K562 (cell line): Measurements from ENCODE around the gene KLB. TPM values are rescaled to one million over a fixed set of nuclear protein-coding genes. Genes with fewer than 3 reads are reported as not detected.

Source experiments
- CBX3 ChIP-seq, 2 experiments: IDR thresholded peaks; 1 replicate in 1 of 2; 2 replicates in 1 of 2; pipeline ENCODE4 v1.6.1; 2012; ENCODE audit warnings: inconsistent platforms in 2 of 2, low read length in 2 of 2, borderline replicate concordance in 1 of 2, control low read depth in 1 of 2
- ETV6 ChIP-seq, 3 experiments: fragments of 150-350 bp in 1 of 3; sonication (generic) in 1 of 3; formaldehyde crosslinking in 1 of 3; IDR thresholded peaks; 2 replicates each; pipeline versions ENCODE4 v1.6.1 to v1.8.0; 2014 to 2022; ENCODE audit warnings: borderline replicate concordance in 2 of 3, low read depth in 2 of 3, antibody characterized with exemption in 1 of 3, low read length in 1 of 3, mild to moderate bottlenecking in 1 of 3, missing genetic modification reagents in 1 of 3
- HSF4 ChIP-seq: fragments of 250-450 bp; sonication (Bioruptor Pico); IDR thresholded peaks from 2 replicates; pipeline ENCODE4 v2.1.2; 2022; ENCODE audit warnings: mild to moderate bottlenecking, moderate library complexity, borderline replicate concordance
- KDM5B ChIP-seq: fragments of 200-600 bp; sonication (generic); IDR thresholded peaks from 2 replicates; pipeline ENCODE4 v1.6.1; 2012; ENCODE audit warnings: low read depth, mild to moderate bottlenecking, moderate library complexity, low read length, control low read depth, inconsistent platforms; ENCODE audit not compliant: insufficient replicate concordance
- RERE ChIP-seq: sonication (generic); formaldehyde crosslinking; IDR thresholded peaks from 2 replicates; pipeline ENCODE4 v1.8.0; 2023; ENCODE audit warnings: missing genetic modification reagents, mild to moderate bottlenecking, borderline replicate concordance
- ZBTB49 ChIP-seq: sonication (generic); formaldehyde crosslinking; IDR thresholded peaks from 2 replicates; pipeline ENCODE4 v1.8.0; 2022; ENCODE audit warnings: missing genetic modification reagents, mild to moderate bottlenecking, borderline replicate concordance
- ZMIZ1 ChIP-seq, 2 experiments: fragments of 150-350 bp in 1 of 2; IDR thresholded peaks; 2 replicates each; pipeline ENCODE4 v1.6.1; 2012 to 2016; ENCODE audit warnings: low read depth in 2 of 2, low read length in 2 of 2, mild to moderate bottlenecking in 1 of 2, moderate library complexity in 1 of 2
- ZNF589 ChIP-seq: fragments of 200-800 bp; sonication (Bioruptor generic); IDR thresholded peaks from 2 replicates; pipeline ENCODE4 v1.6.1; 2016; ENCODE audit warnings: low read depth, missing genetic modification characterization, missing compliant biosample characterization
- polyA plus RNA-seq, 8 experiments: library from polyadenylated mRNA; depleted of rRNA in 4 of 8; stranded (reverse) in 5 of 8; unstranded in 3 of 8; fragments of >200 nt; fragmentation: Nextera tagmentation in 2 of 8; fragmentation: Illumina TruSeq in 1 of 8; extraction: Ambion mirVana in 2 of 8; extraction: Trizol in 1 of 8; gene quantifications; 2 replicates each; pipeline versions ENCODE4 v1.2.1 to v1.2.3, GENCODE V29; 2011 to 2014; ENCODE audit warnings: inconsistent platforms in 1 of 8, missing spikeins in 1 of 8
- total RNA-seq, 7 experiments: library from RNA; depleted of rRNA in 6 of 7; stranded (reverse); fragments of >200 nt in 6 of 7; fragmentation: Illumina TruSeq in 2 of 7; extraction: Trizol in 2 of 7; gene quantifications; 2 replicates each; pipeline versions ENCODE4 v1.2.1 to v1.2.3, GENCODE V29; 2011 to 2021; ENCODE audit warnings: low replicate concordance in 1 of 7
- TF ChIP-seq, protein P1 (sequence below): fragments of 250-450 bp; sonication (Bioruptor Pico); IDR thresholded peaks from 2 replicates; pipeline ENCODE4 v1.5.0; 2020; ENCODE audit warnings: mild to moderate bottlenecking, borderline replicate concordance

The KLB gene
- total and polyA plus RNA-seq, 9 of the 15 experiments (the other 6 are each of a cell fraction or from before 2014, with no cell fraction given): 0.04 to 0.13 TPM; not detected in 7

GRCh38 chr4:39365830-39366771 lies 40.6 kb upstream of the KLB start, which contains the start of gene RFC1 (continued):
- peak; percentile 96 for TF ChIP-seq ZBTB49 (CRISPR knock-in tag)
- peak in 1 of 2 experiments; percentile 100; a peak in 2 of 3 replicates for TF ChIP-seq CBX3 (IDR thresholded peaks at IDR 0.05; ENCODE audit: borderline replicate concordance in 1 of 2, low read length in 2 of 2)
- 0 out of 2 replicates have a peak, but pooled peaks have one; percentile 89 for TF ChIP-seq RERE (CRISPR knock-in tag)
- TF ChIP-seq, protein P1, sequence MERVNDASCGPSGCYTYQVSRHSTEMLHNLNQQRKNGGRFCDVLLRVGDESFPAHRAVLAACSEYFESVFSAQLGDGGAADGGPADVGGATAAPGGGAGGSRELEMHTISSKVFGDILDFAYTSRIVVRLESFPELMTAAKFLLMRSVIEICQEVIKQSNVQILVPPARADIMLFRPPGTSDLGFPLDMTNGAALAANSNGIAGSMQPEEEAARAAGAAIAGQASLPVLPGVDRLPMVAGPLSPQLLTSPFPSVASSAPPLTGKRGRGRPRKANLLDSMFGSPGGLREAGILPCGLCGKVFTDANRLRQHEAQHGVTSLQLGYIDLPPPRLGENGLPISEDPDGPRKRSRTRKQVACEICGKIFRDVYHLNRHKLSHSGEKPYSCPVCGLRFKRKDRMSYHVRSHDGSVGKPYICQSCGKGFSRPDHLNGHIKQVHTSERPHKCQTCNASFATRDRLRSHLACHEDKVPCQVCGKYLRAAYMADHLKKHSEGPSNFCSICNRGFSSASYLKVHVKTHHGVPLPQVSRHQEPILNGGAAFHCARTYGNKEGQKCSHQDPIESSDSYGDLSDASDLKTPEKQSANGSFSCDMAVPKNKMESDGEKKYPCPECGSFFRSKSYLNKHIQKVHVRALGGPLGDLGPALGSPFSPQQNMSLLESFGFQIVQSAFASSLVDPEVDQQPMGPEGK (CRISPR knock-in tag): no peak
- peak; percentile 84 for TF ChIP-seq KDM5B
- no peak for TF ChIP-seq ETV6 (IDR thresholded peaks at IDR 0.05; ENCODE audit: borderline replicate concordance in 1 of 2, low read depth in 2 of 2, low read length in 1 of 2)
- TF ChIP-seq ETV6 (CRISPR knock-in tag; IDR thresholded peaks at IDR 0.05; ENCODE audit: borderline replicate concordance): peak; percentile 92
- TF ChIP-seq ZMIZ1 (IDR thresholded peaks at IDR 0.05; ENCODE audit: low read depth in 2 of 2, low read length in 2 of 2): peak in 1 of 2 experiments; percentile 30; a peak in 1 of 4 replicates
- peak; percentile 88 for TF ChIP-seq ZNF589 (CRISPR knock-in tag)
- TF ChIP-seq HSF4 (CRISPR knock-in tag): no peak
